Ovary (tissue), 9 donors: Measurements from ENCODE around the gene GJD4. TPM values are rescaled to one million over a fixed set of nuclear protein-coding genes. Genes with fewer than 3 reads are reported as not detected.

ENCODE experiments used
- DNase-seq, 5 donors: peaks; one replicate each; pipeline ENCODE4 v3.0.0-alpha.2; 2019 to 2020
- H3K27ac ChIP-seq, 2 donors: fragments of 200-600 bp; one replicate each; pipeline versions ENCODE4 v1.5.1 to v1.8.0; 2019 to 2022
- H3K27me3 ChIP-seq: fragments of 200-600 bp; one replicate; pipeline ENCODE4 v1.8.0; 2022
- H3K36me3 ChIP-seq: fragments of 200-600 bp; sonication (generic); one replicate; pipeline ENCODE4 v1.5.1; 2019
- H3K4me1 ChIP-seq: one replicate; pipeline ENCODE4 v1.8.1; 2013; ENCODE audit warnings: mild to moderate bottlenecking, moderate library complexity; ENCODE audit not compliant: insufficient read depth
- H3K4me3 ChIP-seq: fragments of 200-600 bp; sonication (generic); one replicate; pipeline ENCODE4 v1.5.1; 2017
- H3K9me3 ChIP-seq, 2 donors: fragments of 200-600 bp in 1 of 2; sonication (generic) in 1 of 2; one replicate each; pipeline versions ENCODE4 v1.5.1 to v1.8.1; 2013 to 2019; ENCODE audit warnings: mild to moderate bottlenecking in 1 of 2, moderate library complexity in 1 of 2
- CTCF ChIP-seq, 3 donors: fragments of 450-650 bp in 2 of 3; fragments of 200-600 bp in 1 of 3; IDR thresholded peaks; one replicate each; pipeline versions ENCODE4 v1.5.1 to v1.8.0; 2016 to 2022; ENCODE audit warnings: antibody characterized with exemption in 3 of 3, mild to moderate bottlenecking in 1 of 3
- EP300 ChIP-seq: sonication (generic); formaldehyde crosslinking; IDR thresholded peaks from one replicate; pipeline ENCODE4 v1.6.1; 2017; ENCODE audit warnings: antibody characterized with exemption
- POLR2A ChIP-seq: fragments of 450-650 bp; IDR thresholded peaks from one replicate; pipeline ENCODE4 v1.6.1; 2017; ENCODE audit warnings: antibody characterized with exemption, mild to moderate bottlenecking, moderate library complexity
- WGBS, 3 donors: extraction: QIAGEN DNeasy Blood & Tissue Kit in 1 of 3; methylation state at CpG; one replicate each; pipeline versions ENCODE4 v1.1.5 to v1.1.7; 2013 to 2017; 5-methylcytosine and 5-hydroxymethylcytosine counted together
- intact Hi-C, 4 donors: fragments of 100-400 bp; cut with DNase I; formaldehyde crosslinking; loops; one replicate each; pipeline versions ENCODE4 v1.11.0 to v1.15.1; 2022 to 2023
- polyA plus RNA-seq, 2 donors: library from polyadenylated mRNA; stranded (reverse); fragments of 200-250 nt in 1 of 2; fragments of 350-450 nt in 1 of 2; fragmentation: Illumina TruSeq in 1 of 2; extraction: RNeasy Lipid Tissue Mini Kit (QIAGEN cat#74804) in 1 of 2; gene quantifications; one replicate each; pipeline ENCODE4 v1.2.3, GENCODE V29; 2013 to 2014
- total RNA-seq, 7 donors: library from RNA; depleted of rRNA in 2 of 7; stranded (reverse); fragments of >200 nt in 2 of 7; fragmentation: NEBNext Ultra II Directional in 3 of 7; extraction: Animal tissue kit (Norgen Biotek cat#: 25700) in 3 of 7; gene quantifications; one replicate each; pipeline versions ENCODE4 v1.1.0 to v1.2.4, GENCODE V29; 2016 to 2023
- donor health status: DM: no; HTN: no; CAD: no; lungs with moderate emphysema.
- donor health status: DM: no; HTN: no; CAD: no.
- donor health status: Bipolar disorder and iron deficiency.
- donor health status: DM: yes; HTN: yes; CAD: no.
- donor health status: DM: no; HTN: no; CAD: no.
- donor health status: DM: yes; HTN: yes; CAD: no.

GJD4 gene
- total and polyA plus RNA-seq, 9 donors, result not detected

- peak in 3 of 5 donors; percentile 10 to 21 (median 20) for DNase-seq
- Histone ChIP-seq H3K27me3 (no peaks in the 10 kb centered on the region), H3K36me3 (no peaks in the 10 kb centered on the region), H3K9me3 (no peaks in the 10 kb centered on the region), H3K4me1 (peaks cover 9% of the 10 kb centered on the region), H3K4me3 (peak overlapping the region; percentile 57), H3K27ac (no peak overlapping the region)
- TF ChIP-seq POLR2A (no peak), EP300 (no peak), CTCF (IDR thresholded peaks at IDR 0.05) (no peak)
- WGBS, 3 donors, result 5 to 9% (median 7%) methylated on average over 13 of the region's 13 CpGs
- intact Hi-C loops, result no loop called here
These were observed 39.2 kb downstream of the GJD4 start for GRCh38 chr10:35644050-35644950.

- TF ChIP-seq EP300 (no peak), CTCF (IDR thresholded peaks at IDR 0.05) (no peak), POLR2A (no peak)
- Histone ChIP-seq H3K4me3 (no peak overlapping the region), H3K4me1 (no peaks in the 10 kb centered on the region), H3K27ac (no peak overlapping the region), H3K27me3 (no peaks in the 10 kb centered on the region), H3K9me3 (no peaks in the 10 kb centered on the region), H3K36me3 (no peaks in the 10 kb centered on the region)
- intact Hi-C loops, result no loop called here
- 77 to 83% (median 81%) methylated on average over 3 of the region's 3 CpGs for WGBS, 3 donors
- no peak for DNase-seq
These were observed 45.8 kb downstream of the GJD4 start for GRCh38 chr10:35650894-35651293.

GRCh38 chr10:35652824-35653223 is 47.7 kb downstream of the GJD4 start:
- no peaks in the 10 kb centered on the region for H3K4me1 ChIP-seq
- 74 to 84% (median 78%) methylated on average over 2 of the region's 2 CpGs for WGBS, 3 donors
- no peaks in the 10 kb centered on the region for H3K27me3 ChIP-seq
- no peak overlapping the region for H3K4me3 ChIP-seq
- TF ChIP-seq POLR2A, result no peak
- intact Hi-C loops, result no loop called here
- no peaks in the 10 kb centered on the region for H3K9me3 ChIP-seq
- no peaks in the 10 kb centered on the region for H3K36me3 ChIP-seq
- no peak for DNase-seq
- H3K27ac ChIP-seq, result no peak overlapping the region

- H3K4me3 ChIP-seq, result no peak overlapping the region
- H3K27me3 ChIP-seq, result no peaks in the 10 kb centered on the region
- no peaks in the 10 kb centered on the region for H3K9me3 ChIP-seq
- intact Hi-C loops, result no loop called here
- no peak for DNase-seq
- TF ChIP-seq EP300, result no peak
- TF ChIP-seq CTCF (IDR thresholded peaks at IDR 0.05), result no peak
- TF ChIP-seq POLR2A, result no peak
- no peaks in the 10 kb centered on the region for H3K36me3 ChIP-seq
- H3K27ac ChIP-seq, result no peak overlapping the region
- H3K4me1 ChIP-seq, result no peaks in the 10 kb centered on the region
- WGBS, 3 donors, result 79 to 87% (median 82%) methylated on average over 5 of the region's 5 CpGs
These were observed 52.5 kb downstream of the GJD4 start for GRCh38 chr10:35657621-35658020.

Other genes starting within 250 kb of the GJD4 start
- gene FZD8, start 37.0 kb downstream of the GJD4 start, total RNA-seq, result 10 to 100 TPM in 2 of 7 donors, 1 to 10 TPM in 5; 1.7 to 14.9 (median 3.7) TPM
- 1 to 10 TPM; 1.4 to 3.4 TPM for gene FZD8, start 37.0 kb downstream of the GJD4 start, polyA plus RNA-seq